Fibroblast of pulmonary artery (primary cell): Measurements from ENCODE around the gene ZNF581.

ENCODE experiments used
- DNase-seq: peaks from one replicate; pipeline ENCODE4 v3.0.0-alpha.2; 2010; ENCODE audit warnings: low read depth
- H3K4me3 ChIP-seq: replicated peaks from 2 replicates; pipeline ENCODE4 v1.5.1; 2011; ENCODE audit warnings: low read depth, mild to moderate bottlenecking, control low read depth, low read length, moderate library complexity
- TF ChIP-seq, protein P1 (sequence below): IDR thresholded peaks from 2 replicates; pipeline ENCODE4 v1.5.1; 2011; ENCODE audit warnings: mild to moderate bottlenecking, control low read depth, low read length, inconsistent platforms; ENCODE audit errors: missing control alignments

The ZNF581 gene

DNA sequence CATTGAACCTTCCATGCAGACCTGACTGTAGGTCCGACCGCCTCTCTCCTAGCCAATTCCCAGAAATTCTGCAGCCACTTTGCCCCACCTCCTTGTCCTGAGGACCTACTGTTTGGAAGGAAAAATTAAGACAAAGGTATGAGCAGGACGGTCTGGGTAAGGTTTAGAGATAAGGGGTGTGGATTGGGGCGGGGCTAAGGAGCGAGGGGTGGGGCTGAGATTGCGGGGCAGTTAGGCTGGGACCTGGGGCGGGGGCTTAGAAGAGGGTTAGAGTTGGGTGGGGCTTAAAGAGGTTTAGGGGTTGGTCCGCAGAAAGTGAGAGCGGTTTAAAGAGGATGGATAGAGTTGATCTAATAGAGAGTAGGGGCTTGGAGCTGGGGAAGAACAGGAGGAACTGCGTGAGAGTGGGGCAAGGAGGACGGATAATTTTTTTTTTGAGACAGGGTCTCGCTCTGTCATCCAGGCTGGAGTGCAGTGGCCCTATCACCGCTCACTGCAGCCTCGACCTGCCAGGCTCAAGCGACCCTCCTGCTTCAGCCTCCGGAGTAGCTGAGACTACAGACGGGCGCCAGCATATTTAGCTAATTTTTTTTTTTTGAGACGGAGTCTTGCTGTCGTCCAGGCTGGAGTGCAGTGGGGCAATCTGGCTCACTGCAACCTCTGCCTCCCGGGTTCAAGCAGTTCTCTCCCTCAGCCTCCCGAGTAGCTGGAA is 39.7 kb upstream of the ZNF581 start:
- TF ChIP-seq, protein P1, sequence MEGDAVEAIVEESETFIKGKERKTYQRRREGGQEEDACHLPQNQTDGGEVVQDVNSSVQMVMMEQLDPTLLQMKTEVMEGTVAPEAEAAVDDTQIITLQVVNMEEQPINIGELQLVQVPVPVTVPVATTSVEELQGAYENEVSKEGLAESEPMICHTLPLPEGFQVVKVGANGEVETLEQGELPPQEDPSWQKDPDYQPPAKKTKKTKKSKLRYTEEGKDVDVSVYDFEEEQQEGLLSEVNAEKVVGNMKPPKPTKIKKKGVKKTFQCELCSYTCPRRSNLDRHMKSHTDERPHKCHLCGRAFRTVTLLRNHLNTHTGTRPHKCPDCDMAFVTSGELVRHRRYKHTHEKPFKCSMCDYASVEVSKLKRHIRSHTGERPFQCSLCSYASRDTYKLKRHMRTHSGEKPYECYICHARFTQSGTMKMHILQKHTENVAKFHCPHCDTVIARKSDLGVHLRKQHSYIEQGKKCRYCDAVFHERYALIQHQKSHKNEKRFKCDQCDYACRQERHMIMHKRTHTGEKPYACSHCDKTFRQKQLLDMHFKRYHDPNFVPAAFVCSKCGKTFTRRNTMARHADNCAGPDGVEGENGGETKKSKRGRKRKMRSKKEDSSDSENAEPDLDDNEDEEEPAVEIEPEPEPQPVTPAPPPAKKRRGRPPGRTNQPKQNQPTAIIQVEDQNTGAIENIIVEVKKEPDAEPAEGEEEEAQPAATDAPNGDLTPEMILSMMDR, result no peak
- no peak for DNase-seq
- H3K4me3 ChIP-seq, result no peak overlapping the region

DNA sequence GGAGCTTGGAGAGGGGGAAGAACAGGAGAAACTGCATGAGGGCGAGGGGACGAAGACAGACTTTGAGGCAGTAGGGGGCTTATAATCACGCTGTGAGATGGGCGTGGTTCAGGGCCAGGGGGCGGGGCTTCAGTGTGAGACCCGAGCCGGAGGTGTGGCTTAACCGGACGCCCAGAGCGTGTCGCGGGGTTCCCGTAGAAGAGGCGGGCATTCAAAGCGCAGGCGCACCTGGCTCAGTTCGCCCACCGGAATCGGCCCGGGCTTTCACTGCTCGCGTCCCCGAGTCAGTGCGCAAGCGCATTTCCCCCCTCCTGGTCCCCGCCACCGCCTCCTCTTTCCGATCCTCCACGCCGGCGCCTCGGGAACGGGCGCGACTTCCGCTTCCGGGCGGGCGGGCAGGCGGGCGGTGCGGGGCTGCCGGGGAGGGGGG is 38.2 kb upstream of the ZNF581 start:
- H3K4me3 ChIP-seq, result peak overlapping the region; percentile 76
- TF ChIP-seq, protein P1, result no peak
- DNase-seq, result peak; percentile 98

DNA sequence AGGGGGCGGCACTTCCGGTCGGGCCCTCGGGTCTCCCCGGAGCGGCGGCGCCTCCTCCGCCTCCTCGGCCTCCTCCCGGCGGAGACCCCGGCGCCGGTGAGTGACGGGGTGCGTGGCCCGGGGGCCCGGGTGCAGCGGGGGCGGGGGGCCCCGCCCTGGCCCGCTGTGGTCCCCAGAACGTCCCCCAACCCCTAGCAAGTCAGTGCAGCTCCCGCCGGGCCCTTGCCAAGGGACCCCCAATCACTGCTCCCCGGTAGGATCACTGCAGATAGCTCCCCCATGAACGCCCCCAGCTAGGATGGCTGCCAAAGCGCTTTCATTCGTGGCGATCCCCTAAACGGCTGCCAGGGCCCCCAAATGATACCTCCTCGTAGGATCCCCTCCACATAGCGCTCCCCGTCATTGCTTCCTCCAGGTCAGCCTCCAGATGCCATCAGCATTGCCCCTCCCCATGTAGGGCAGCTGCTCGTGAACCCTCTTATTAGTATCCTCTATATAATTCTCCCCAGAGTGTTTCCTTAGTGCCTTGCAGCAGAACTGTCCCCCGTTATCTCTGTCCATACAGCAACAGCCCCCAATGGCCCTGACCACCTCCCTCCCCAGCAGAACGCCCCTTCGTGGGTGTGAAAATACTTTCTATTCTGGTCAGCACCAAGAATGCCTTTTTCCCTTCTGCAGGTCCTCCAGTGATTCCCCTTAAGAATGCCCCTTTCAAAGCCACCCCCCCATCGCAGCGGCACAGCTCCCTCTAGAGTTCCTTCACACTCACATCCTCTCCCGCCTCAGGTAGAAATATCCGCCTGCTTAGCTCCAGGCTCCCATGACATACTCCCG is 37.6 kb upstream of the ZNF581 start, which contains the start of gene ZNF865:
Gene ZNF865, plus strand, starts transcription at position 11 of the 834 bp plus-strand sequence. CDS start 7,972 bp downstream, outside the sequence.
- H3K4me3 ChIP-seq, result peak within 1 kb of the TSS; percentile 76
- DNase-seq, result peak; percentile 90
- TF ChIP-seq, protein P1, result peak; percentile 90

DNA sequence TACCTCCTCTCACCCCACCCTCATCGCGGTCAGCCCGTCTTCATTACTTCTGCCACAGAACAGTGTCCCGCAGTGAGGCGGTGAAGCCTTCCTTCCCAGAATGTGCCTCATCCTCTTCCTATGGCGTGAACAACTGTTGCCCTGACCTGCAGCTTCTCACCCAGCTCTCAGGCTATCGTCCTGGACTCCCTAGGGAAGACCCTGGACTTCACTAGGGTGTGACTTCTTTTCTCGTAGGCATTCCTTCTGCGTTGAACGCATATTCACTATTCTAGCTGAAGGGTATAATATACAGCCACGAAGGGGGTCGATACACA is 37.0 kb upstream of the ZNF581 start:
- no peak for DNase-seq
- peak overlapping the region; percentile 76 for H3K4me3 ChIP-seq
- TF ChIP-seq, protein P1, result no peak

DNA sequence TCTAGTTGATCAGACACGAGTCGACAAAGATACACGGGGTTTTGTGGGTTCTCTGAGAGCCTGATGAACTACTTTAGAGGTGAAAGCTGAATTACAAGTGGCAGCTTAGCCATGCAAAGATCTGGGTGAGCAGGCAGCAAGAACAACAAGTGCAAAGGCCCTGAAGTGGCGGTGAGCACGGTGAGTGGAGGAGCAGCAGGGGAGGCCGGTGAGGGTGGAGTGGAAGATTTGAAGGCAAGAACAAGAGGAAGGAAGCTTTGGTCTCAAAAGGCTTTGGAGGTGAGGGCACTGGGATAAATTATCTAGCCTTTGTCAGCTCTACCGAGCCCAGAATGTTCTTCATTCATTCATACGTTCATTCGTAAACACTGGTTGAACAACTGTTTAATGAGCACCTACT is 36.6 kb upstream of the ZNF581 start:
- TF ChIP-seq, protein P1, result no peak
- peak overlapping the region; percentile 76 for H3K4me3 ChIP-seq
- no peak for DNase-seq

DNA sequence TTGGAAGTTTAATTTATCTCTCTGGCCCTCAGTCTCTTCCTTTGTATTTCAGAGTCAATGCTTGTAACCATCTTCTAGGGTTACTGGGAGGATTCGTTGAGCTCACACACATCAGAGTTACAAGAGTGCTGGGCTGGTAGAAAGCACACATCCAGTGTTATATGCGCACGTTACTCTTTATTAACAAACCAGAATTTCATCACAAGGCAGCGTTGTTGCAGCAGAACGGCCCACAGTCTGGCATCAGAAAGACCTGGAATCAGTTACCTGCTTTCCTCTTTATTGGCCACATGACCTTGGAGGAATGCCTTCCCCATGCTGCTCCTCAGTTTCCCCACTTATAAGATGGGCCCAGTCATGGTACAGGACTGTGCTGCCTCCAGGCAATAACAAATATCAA is 34.1 kb upstream of the ZNF581 start:
- TF ChIP-seq, protein P1, result no peak
- H3K4me3 ChIP-seq, result no peak overlapping the region
- DNase-seq, result no peak
